Sigmoid colon (tissue), 4 donors: ENCODE data around the gene ERI3.

Experiments used
- POLR2A ChIP-seq, 2 donors: fragments of 450-650 bp; IDR thresholded peaks; one replicate each; pipeline ENCODE4 v1.6.1; 2016; ENCODE audit warnings: antibody characterized with exemption in 2 of 2, mild to moderate bottlenecking in 2 of 2, moderate library complexity in 2 of 2
- POLR2AphosphoS5 ChIP-seq, 4 donors: sonication (generic); formaldehyde crosslinking; IDR thresholded peaks; one replicate each; pipeline ENCODE4 v1.6.1; 2017; ENCODE audit warnings: antibody characterized with exemption in 4 of 4

GRCh38 chr1:44326024-44326701, 28.9 kb downstream of the ERI3 start:
- TF ChIP-seq POLR2AphosphoS5 (IDR thresholded peaks at IDR 0.05) (no peak), POLR2A (IDR thresholded peaks at IDR 0.05) (no peak)
